CD8-positive, alpha-beta memory T cell (primary cell): ENCODE data around the gene ALG12. TPM values are rescaled to one million over a fixed set of nuclear protein-coding genes. Genes with fewer than 3 reads are reported as not detected.

Experiments
- CTCF ChIA-PET: fragments of 350-600 bp; sonication (Branson Sonifier 250); formaldehyde crosslinking; loops from one replicate; lab custom pipeline; 2021; ENCODE audit warnings: antibody characterized with exemption; lab: Charles Lee
- POLR2A ChIA-PET: fragments of 350-600 bp; sonication (Branson Sonifier 250); formaldehyde crosslinking; loops from one replicate; lab custom pipeline; 2021; ENCODE audit warnings: antibody characterized with exemption; lab: Charles Lee
- DNase-seq, 5 donors: peaks; one replicate each; pipeline versions ENCODE4 v3.0.0 to v3.0.0-alpha.2; 2020 to 2022; ENCODE audit warnings: mixed read lengths in 1 of 5
- H3K27ac ChIP-seq: one replicate; pipeline ENCODE4 v1.7.0; 2013; ENCODE audit warnings: low read depth, mild to moderate bottlenecking, low read length, moderate library complexity
- H3K27me3 ChIP-seq: 2 replicates; pipeline ENCODE4 v1.7.0; 2013; ENCODE audit warnings: low read length, mild to moderate bottlenecking; ENCODE audit not compliant: insufficient read depth, poor library complexity, severe bottlenecking
- H3K36me3 ChIP-seq: 2 replicates; pipeline ENCODE4 v1.7.0; 2013; ENCODE audit warnings: mild to moderate bottlenecking, low read length, moderate library complexity; ENCODE audit not compliant: insufficient read depth
- H3K4me1 ChIP-seq: 2 replicates; pipeline ENCODE4 v1.7.0; 2013; ENCODE audit warnings: mild to moderate bottlenecking, low read length, moderate library complexity; ENCODE audit not compliant: insufficient read depth
- H3K4me3 ChIP-seq: 2 replicates; pipeline ENCODE4 v1.7.0; 2013; ENCODE audit warnings: mild to moderate bottlenecking, low read length
- H3K9me3 ChIP-seq: 2 replicates; pipeline ENCODE4 v1.7.0; 2013; ENCODE audit warnings: mild to moderate bottlenecking, low read length
- H3K27ac Mint-ChIP-seq, 8 donors: one replicate each; pipeline ENCODE4 v1.8.0; 2020 to 2021; ENCODE audit warnings: mixed read lengths in 8 of 8, mild to moderate bottlenecking in 6 of 8, inconsistent platforms in 3 of 8, moderate library complexity in 3 of 8
- H3K27me3 Mint-ChIP-seq, 2 donors: one replicate each; pipeline ENCODE4 v1.8.0; 2020 to 2021; ENCODE audit warnings: mixed read lengths in 2 of 2, mild to moderate bottlenecking in 1 of 2, moderate library complexity in 1 of 2
- H3K36me3 Mint-ChIP-seq, 3 donors: one replicate each; pipeline ENCODE4 v1.8.0; 2020 to 2021; ENCODE audit warnings: mixed read lengths in 3 of 3, inconsistent platforms in 1 of 3, mild to moderate bottlenecking in 1 of 3
- H3K4me1 Mint-ChIP-seq, 3 donors: one replicate each; pipeline ENCODE4 v1.8.0; 2020 to 2021; ENCODE audit warnings: mixed read lengths in 3 of 3, inconsistent platforms in 1 of 3, mild to moderate bottlenecking in 1 of 3
- H3K4me3 Mint-ChIP-seq, 7 donors: one replicate each; pipeline ENCODE4 v1.8.0; 2020 to 2021; ENCODE audit warnings: mixed read lengths in 7 of 7, mild to moderate bottlenecking in 6 of 7, moderate library complexity in 4 of 7, inconsistent platforms in 2 of 7
- H3K9me3 Mint-ChIP-seq, 5 donors: one replicate each; pipeline ENCODE4 v1.8.0; 2020 to 2022; ENCODE audit warnings: mixed read lengths in 5 of 5, mild to moderate bottlenecking in 3 of 5, moderate library complexity in 2 of 5, inconsistent platforms in 1 of 5
- polyA plus RNA-seq: library from polyadenylated mRNA; unstranded; fragments of 300-500 nt; fragmentation: Illumina TruSeq; gene quantifications from one replicate; pipeline ENCODE4 v1.2.3, GENCODE V29; 2021
- total RNA-seq, 2 experiments: library from RNA; stranded (reverse); gene quantifications; one replicate each; pipeline ENCODE4 v1.2.3, GENCODE V29; 2021

The ALG12 gene
- total and polyA plus RNA-seq, 3 experiments from 2014 or later: 21.0 to 21.8 (median 21.0) TPM

GRCh38 chr22:49941507-49942316, 23.5 kb upstream of the ALG12 start:
- peaks cover 10 to 18% (median 12%) of the 10 kb centered on the region in 3 donors for H3K4me1 Mint-ChIP-seq
- no peaks in the 10 kb centered on the region for H3K9me3 ChIP-seq

GRCh38 chr22:49938565-49939136, 20.4 kb upstream of the ALG12 start:
- no peaks in the 10 kb centered on the region for H3K9me3 ChIP-seq
- H3K27me3 Mint-ChIP-seq: no peaks in the 10 kb centered on the region
- H3K9me3 Mint-ChIP-seq: no peaks in the 10 kb centered on the region
- peak overlapping the region in 2 of 8 donors; percentile 23 to 62 for H3K27ac Mint-ChIP-seq
- H3K36me3 ChIP-seq: no peaks in the 10 kb centered on the region
- H3K27ac ChIP-seq: no peak overlapping the region
- no peaks in the 10 kb centered on the region for H3K27me3 ChIP-seq
- H3K4me3 Mint-ChIP-seq: no peak overlapping the region
- no peaks in the 10 kb centered on the region for H3K36me3 Mint-ChIP-seq
- H3K4me3 ChIP-seq: no peak overlapping the region
- H3K4me1 Mint-ChIP-seq: peaks cover 0 to 11% (median 4%) of the 10 kb centered on the region in 3 donors
- ChIA-PET POLR2A (no interaction called here), CTCF (no interaction called here)
- H3K4me1 ChIP-seq: peaks cover 16% of the 10 kb centered on the region
- no peak for DNase-seq

More at GRCh38 chr22:49941507-49942316, 23.5 kb upstream of the ALG12 start:
- no peaks in the 10 kb centered on the region for H3K9me3 Mint-ChIP-seq
- POLR2A ChIA-PET: no interaction called here
- peaks cover 19% of the 10 kb centered on the region for H3K4me1 ChIP-seq
- H3K27ac Mint-ChIP-seq: peak overlapping the region in 3 of 8 donors; percentile 26 to 56 (median 35)
- H3K27ac ChIP-seq: no peak overlapping the region
- no peaks in the 10 kb centered on the region for H3K27me3 ChIP-seq
- H3K36me3 ChIP-seq: no peaks in the 10 kb centered on the region
- no peaks in the 10 kb centered on the region for H3K27me3 Mint-ChIP-seq
- H3K4me3 Mint-ChIP-seq: no peak overlapping the region
- no peaks in the 10 kb centered on the region for H3K36me3 Mint-ChIP-seq
- CTCF ChIA-PET: no interaction called here
- H3K4me3 ChIP-seq: no peak overlapping the region
- no peak for DNase-seq

DNA sequence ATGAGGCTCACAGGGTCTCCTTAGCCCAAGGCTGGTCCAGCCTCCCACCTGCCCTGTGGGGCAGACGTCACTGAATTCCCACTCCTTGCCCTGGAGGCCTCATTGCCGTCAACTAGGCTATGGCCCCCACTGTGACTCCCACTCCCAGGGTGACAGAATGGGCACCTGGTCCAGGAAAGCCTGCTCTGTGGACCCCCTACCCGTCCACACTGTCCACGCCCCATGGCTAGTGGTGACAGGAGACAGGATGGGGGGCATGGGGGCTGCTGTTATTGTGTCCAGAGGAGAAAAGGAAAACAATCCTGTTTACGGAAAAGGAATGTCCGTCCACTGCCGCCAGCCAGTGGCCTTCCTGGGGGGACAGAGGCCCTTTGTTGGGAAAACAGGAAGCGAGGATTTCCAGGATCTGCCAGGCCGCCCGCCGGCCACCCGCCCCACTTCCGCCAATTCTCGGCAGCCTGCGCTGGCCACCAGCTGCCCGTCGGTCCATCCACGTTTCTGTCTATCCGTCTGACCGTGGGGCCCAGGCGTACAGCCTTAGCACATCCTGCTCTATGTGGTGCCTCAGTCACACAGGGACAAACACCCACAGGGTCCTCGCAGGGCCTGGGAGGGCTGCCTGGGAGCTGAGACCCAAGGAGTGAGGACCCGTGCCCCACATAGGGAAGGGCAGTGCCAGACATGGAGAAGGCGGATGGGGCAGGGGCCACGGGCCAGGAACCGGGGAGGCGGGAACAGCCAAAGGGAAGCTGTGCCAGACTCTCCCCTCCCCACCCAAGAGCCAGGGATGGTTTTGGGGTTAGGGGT, 19.7 kb upstream of the ALG12 start:
- POLR2A ChIA-PET: no interaction called here
- DNase-seq: no peak
- no peaks in the 10 kb centered on the region for H3K36me3 Mint-ChIP-seq
- Histone ChIP-seq H3K9me3 (no peaks in the 10 kb centered on the region), H3K4me1 (peaks cover 16% of the 10 kb centered on the region), H3K36me3 (no peaks in the 10 kb centered on the region), H3K4me3 (no peak overlapping the region), H3K27ac (no peak overlapping the region), H3K27me3 (no peaks in the 10 kb centered on the region)
- no peaks in the 10 kb centered on the region for H3K9me3 Mint-ChIP-seq
- peak overlapping the region in 6 of 8 donors; percentile 45 to 84 (median 63) for H3K27ac Mint-ChIP-seq
- no peaks in the 10 kb centered on the region for H3K27me3 Mint-ChIP-seq
- peak overlapping the region in 1 of 7 donors; percentile 26 for H3K4me3 Mint-ChIP-seq
- peaks cover 4 to 16% (median 8%) of the 10 kb centered on the region in 3 donors for H3K4me1 Mint-ChIP-seq
- CTCF ChIA-PET: no interaction called here

GRCh38 chr22:49936973-49937757, 18.9 kb upstream of the ALG12 start:
- H3K4me3 ChIP-seq: peak overlapping the region; percentile 32
- H3K9me3 ChIP-seq: no peaks in the 10 kb centered on the region
- H3K27me3 Mint-ChIP-seq: no peaks in the 10 kb centered on the region
- H3K27ac ChIP-seq: peak overlapping the region; percentile 57
- no peaks in the 10 kb centered on the region for H3K36me3 ChIP-seq
- H3K27me3 ChIP-seq: no peaks in the 10 kb centered on the region
- H3K4me3 Mint-ChIP-seq: peak overlapping the region; percentile 43 to 90 (median 59)
- POLR2A ChIA-PET: interaction anchor here (0.5 to 1.4 kb wide), 3 partner anchors 19 to 86 kb away, joined by 3 to 8 read pairs (median 4); no protein-coding TSS in a partner anchor
- H3K9me3 Mint-ChIP-seq: no peaks in the 10 kb centered on the region
- peaks cover 5 to 17% (median 8%) of the 10 kb centered on the region in 3 donors for H3K4me1 Mint-ChIP-seq
- DNase-seq: no peak
- H3K27ac Mint-ChIP-seq: peak overlapping the region; percentile 59 to 94 (median 86)
- CTCF ChIA-PET: interaction anchor here (1.2 to 1.4 kb wide), 2 partner anchors 56 to 99 kb away, joined by 3 to 5 read pairs; no protein-coding TSS in a partner anchor
- peaks cover 16% of the 10 kb centered on the region for H3K4me1 ChIP-seq
- H3K36me3 Mint-ChIP-seq: no peaks in the 10 kb centered on the region

GRCh38 chr22:49936018-49936972, 18.1 kb upstream of the ALG12 start:
- Histone ChIP-seq H3K4me1 (peaks cover 20% of the 10 kb centered on the region), H3K27me3 (no peaks in the 10 kb centered on the region), H3K9me3 (no peaks in the 10 kb centered on the region), H3K27ac (peak overlapping the region; percentile 57), H3K36me3 (no peaks in the 10 kb centered on the region), H3K4me3 (peak overlapping the region; percentile 32)
- CTCF ChIA-PET: interaction anchor here (0.9 to 1.4 kb wide), 6 partner anchors 8 to 127 kb away, joined by 3 to 5 read pairs (median 4); no protein-coding TSS in a partner anchor
- DNase-seq: peak; percentile 84 to 93 (median 87)
- Mint-ChIP-seq H3K9me3 (no peaks in the 10 kb centered on the region), H3K27me3 (no peaks in the 10 kb centered on the region), H3K4me1 (peaks cover 6 to 22% (median 9%) of the 10 kb centered on the region in 3 donors), H3K36me3 (no peaks in the 10 kb centered on the region), H3K27ac (peak overlapping the region; percentile 59 to 94 (median 86)), H3K4me3 (peak overlapping the region; percentile 54 to 90 (median 61))
- POLR2A ChIA-PET: interaction anchor here (0.5 to 1.4 kb wide), 6 partner anchors 20 to 85 kb away, joined by 3 to 8 read pairs (median 4); partner anchors contain the start of gene PIM3

- Mint-ChIP-seq H3K4me1 (peaks cover 13 to 30% (median 15%) of the 10 kb centered on the region in 3 donors), H3K27ac (peak overlapping the region in 4 of 8 donors; percentile 54 to 86 (median 70)), H3K27me3 (no peaks in the 10 kb centered on the region), H3K36me3 (no peaks in the 10 kb centered on the region), H3K9me3 (no peaks in the 10 kb centered on the region), H3K4me3 (peak overlapping the region in 6 of 7 donors; percentile 53 to 90 (median 62))
- POLR2A ChIA-PET: interaction anchor here (1.0 to 1.4 kb wide), 3 partner anchors 25 to 35 kb away, joined by 3 to 8 read pairs (median 8); partner anchors contain the start of gene PIM3
- Histone ChIP-seq H3K4me3 (no peak overlapping the region), H3K27me3 (no peaks in the 10 kb centered on the region), H3K9me3 (no peaks in the 10 kb centered on the region), H3K4me1 (peaks cover 27% of the 10 kb centered on the region), H3K27ac (no peak overlapping the region), H3K36me3 (no peaks in the 10 kb centered on the region)
- CTCF ChIA-PET: interaction anchor here (0.9 to 1.4 kb wide), 5 partner anchors 9 to 126 kb away, joined by 3 to 5 read pairs (median 4); no protein-coding TSS in a partner anchor
- no peak for DNase-seq
These were observed 17.3 kb upstream of the ALG12 start for GRCh38 chr22:49935561-49935960.
